HG03103 (cell line): ENCODE measurements around the gene TRIM54.
"Not testable (repeated sequence)": the region's sequence is repeated elsewhere in the genome, so short reads cannot be mapped to it uniquely, and the experiment has no call there.

Source experiments
- ATAC-seq: cut with Tn5 transposase; IDR thresholded peaks from one replicate; pipeline ENCODE4 v1.9.1; 2021; ENCODE audit warnings: low read depth; ENCODE audit not compliant: unreplicated experiment

Gene TRIM54

DNA sequence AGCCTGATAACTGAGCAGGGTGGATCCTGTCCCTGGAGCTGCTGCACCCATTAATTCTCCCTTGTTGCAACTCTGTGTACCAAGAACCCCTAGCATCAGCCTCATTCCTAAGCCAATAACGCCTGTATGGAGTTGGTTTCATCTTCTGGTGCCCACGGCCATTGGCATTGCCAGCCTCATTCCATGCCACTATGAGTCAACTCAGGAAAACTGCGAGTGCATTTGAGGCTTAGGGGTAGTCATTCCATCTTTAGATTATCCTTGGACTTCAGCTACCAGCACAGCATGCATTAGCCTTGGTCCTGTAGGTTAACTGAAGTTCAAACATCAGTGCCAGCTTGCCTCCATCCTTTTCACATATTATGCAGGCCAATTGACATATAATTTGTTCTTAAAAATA, 1.4 kb upstream of the TRIM54 start:
- ATAC-seq: no peak

DNA sequence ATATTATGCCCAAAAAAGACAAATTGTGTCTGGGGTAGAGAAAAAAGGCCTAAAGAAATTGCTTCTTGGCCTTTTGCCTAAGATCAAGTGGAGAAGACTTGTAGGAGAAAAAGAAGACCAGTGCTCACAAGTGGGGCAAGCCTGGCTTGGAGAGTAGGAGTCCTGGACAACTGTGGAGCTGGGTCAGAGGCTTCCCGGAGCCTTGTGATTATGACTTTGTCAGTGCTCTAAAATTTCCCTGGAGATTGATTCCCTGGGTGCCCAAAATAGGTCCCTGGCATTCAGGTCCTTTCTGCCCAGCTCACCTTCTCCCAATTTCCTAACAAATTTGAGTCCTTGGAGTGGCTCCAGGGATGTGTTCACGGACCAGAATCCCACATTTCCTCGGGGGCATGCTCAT, 787 bp upstream of the TRIM54 start:
- ATAC-seq: no peak

DNA sequence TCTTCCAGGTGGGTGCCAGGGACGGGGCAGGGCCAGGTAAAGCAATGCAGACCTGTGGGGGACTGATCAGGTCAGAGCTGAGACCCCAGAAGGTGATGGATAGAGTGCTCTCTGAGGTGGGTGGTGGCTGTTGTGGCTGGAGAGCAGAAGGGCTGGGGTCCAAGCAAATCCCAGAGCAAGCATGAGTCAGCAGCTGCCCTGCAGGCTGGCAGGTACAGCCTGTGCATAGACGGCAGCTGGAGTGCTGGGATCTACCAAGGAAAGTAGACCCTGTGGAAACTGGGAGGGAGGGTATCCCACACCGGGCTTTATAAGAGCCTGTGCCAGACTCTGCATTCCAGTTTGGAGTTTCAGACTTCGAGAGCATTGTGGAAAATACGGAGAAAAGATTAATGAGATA, 663 bp downstream of the TRIM54 start:
- ATAC-seq: no peak

DNA sequence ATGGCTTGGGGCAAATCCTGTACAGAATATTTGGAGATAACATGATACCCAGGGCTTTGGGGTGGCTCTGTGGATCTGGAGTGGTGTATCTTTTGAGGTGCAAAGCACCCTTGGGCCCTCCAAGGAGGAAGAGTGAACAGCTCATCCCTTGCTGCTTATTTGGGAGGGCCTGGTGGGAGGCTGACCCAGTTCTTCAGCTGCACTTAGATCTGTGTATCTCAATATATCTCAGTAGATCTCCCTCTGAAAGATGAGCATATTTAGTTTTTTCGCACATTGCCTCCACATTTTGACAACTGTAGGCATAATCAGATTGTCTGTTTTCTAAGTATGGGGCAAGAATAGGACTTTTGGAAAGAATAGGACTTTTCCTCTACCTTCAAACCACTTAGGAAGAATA, 2.8 kb downstream of the TRIM54 start:
- no peak for ATAC-seq

DNA sequence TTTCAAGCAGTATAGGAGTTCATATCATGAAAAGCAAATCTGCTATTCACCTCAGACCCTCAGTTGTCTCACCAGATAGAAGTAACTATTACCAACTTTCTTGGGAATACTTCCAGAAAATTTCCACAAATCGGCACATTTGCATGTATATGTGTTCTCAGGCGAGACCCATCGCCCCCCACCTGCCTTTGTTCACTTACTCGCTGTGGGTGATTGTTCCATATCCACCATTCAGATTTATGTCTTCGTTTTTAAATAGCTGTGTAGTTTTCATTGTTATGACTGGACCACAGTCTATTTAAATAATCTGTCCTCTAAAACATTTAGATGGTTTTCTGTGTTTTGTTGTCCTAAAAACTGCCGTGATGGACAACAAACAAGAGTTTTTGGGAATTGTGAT, 3.3 kb downstream of the TRIM54 start:
- no peak for ATAC-seq

DNA sequence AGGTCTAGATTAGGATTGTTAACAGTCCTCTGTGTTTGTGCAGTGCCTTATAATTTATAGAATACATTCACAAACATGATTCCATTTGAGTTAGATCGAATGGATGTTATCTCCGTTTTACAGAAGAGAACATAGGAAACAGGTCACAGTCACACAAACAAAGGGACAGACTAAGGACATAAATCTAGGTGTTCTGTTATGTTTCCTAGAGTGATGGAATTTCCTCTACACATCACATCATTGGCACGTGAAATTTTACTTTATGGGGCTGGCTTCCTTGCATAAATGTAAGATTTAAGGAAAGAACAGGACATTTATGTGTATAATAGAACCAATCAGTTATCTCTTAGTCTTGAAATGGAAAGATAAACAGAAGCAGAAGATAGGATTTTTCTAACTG, 6.4 kb downstream of the TRIM54 start:
- no peak for ATAC-seq

DNA sequence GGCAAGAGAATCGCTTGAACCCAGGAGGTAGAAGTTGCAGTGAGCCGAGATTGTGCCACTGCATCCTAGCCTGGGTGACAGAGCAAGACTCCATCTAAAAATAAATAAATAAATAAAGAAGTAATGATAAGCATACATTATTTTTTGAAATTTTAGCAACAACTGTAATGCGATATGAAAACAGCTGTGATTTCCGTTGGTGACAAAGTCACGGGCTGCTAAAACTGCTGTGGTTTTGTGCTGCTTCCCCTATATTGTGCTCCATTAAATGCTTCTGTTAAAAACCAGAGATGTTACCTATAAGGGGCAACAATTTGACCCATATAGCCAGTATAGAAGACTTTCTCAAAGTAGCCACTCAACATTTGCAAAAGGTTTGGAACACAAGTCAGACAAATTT, 8.3 kb downstream of the TRIM54 start:
- ATAC-seq: no peak

DNA sequence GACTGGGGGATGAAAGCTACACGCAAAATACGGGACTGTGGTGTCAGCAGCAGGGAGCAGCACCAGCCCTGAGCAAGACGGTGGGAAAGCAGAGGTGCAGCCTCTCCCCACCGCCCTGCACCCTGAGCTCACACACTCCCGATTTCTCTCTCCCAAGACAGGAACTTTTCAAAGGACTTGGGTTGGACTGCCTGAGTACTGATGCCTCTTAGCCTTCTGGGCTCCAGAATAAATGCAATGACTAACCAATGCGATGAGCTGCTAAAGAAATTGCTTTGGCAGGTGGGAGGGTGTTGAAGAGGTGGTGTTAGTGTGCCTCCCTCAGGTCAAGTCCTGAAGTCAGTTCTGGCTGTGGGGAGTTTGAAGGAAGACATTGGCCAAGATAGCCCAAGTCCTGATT, 9.6 kb downstream of the TRIM54 start:
- ATAC-seq: no peak

DNA sequence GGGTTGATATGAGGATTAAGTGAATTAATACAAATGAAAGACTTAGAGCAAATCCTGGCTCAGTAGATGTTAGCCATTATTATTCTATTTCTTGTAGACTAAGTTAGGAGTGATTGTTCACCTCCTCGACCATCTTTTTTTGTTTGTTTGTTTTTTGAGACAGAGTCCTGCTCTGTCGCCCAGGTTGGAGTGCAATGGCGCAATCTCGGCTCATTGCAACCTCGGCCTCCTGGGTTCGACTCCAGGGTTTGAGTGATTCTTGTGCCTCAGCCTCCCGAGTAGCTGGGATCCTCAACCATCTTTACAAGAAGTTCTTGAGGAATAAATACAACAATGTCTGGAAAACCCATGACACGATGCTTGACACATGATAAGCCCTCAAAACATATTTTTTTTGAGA, 12.7 kb downstream of the TRIM54 start:
- no peak for ATAC-seq

DNA sequence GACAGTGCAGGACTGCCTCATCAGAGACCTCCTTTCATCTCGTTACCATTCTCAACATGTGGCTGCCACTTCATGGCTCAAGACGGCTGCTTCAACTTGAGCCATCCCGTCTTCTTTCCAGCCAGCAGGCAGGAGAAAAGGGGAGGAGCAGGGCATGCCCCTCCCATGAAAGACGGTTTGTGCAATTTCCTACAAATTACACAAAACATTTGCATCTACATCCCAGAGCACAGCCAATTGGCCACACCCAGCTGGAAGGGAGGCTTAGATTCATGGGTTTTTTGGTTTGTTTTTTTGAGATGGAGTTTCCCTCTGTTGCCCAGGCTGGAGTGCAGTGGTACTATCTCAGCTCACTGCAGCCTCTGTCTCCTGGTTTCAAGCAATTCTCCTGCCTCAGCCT, 14.3 kb downstream of the TRIM54 start:
- no peak for ATAC-seq

DNA sequence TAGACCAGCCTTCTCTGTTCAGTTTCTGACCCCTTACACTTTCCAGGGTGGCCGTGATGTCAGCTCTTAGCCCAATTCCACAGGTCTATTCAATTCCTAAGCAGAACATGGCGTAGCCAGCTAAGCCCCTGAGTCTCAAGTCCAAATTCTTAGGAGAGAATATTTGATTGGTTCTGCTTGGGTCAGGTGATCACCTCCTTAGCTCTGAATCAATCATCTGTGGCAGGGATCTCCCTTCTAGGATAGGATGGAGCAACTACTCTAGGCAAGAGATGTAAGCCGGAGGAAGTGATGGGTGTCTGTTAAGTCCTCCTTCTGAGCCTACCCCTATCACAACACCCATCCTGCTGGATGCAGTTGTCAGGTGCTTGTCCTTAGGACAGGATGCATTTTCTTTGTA, 15.0 kb downstream of the TRIM54 start:
- no peak for ATAC-seq

DNA sequence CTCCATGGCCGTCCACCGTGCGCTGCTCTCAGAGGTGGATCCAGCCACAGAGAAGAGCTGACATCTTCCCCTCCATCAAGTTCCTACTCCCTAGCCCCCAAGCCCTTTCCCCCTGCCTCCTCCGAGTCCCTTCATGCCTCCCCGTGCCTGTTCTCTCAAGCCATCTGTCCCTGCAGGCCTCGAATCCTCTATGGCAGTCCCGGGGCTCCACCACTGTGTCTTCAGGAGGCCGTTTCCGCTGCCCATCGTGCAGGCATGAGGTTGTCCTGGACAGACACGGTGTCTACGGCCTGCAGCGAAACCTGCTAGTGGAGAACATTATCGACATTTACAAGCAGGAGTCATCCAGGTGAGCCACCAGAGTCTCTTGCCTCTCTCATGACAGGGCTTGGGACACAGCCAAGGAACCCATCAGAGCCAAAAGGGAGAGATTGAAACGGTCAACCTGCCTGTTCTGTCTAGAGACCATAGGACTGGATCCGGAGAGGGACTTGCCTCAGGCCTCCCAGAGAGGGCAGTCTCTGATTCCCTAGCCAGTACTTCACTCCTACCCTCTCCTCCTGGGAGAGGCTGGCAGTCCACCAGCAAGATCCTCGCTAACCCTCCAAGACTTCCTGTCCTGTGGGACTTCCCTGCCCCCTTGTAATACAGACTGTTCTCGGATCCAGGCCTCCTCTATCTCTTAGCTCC, 16.3 kb downstream of the TRIM54 start:
- no peak for ATAC-seq

DNA sequence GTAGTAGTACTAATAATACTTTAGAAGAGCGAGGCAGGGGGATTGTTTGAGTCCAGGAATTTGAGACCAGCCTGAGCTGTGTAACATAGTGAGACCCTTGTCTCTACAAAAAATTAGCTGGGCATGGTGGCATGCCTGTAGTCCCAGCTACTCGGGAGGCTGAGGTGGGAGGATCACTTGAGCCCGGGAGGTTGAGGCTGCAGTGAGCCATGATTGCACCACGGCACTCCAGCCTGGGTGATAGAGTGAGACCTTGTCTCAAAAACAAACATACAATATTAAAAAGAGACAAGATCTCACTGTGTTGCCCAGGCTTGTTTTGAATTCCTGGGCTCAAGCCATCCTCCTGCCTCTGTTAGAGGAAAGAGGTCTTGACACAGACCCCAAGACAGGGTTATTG, 18.4 kb downstream of the TRIM54 start:
- ATAC-seq: not testable (repeated sequence)

DNA sequence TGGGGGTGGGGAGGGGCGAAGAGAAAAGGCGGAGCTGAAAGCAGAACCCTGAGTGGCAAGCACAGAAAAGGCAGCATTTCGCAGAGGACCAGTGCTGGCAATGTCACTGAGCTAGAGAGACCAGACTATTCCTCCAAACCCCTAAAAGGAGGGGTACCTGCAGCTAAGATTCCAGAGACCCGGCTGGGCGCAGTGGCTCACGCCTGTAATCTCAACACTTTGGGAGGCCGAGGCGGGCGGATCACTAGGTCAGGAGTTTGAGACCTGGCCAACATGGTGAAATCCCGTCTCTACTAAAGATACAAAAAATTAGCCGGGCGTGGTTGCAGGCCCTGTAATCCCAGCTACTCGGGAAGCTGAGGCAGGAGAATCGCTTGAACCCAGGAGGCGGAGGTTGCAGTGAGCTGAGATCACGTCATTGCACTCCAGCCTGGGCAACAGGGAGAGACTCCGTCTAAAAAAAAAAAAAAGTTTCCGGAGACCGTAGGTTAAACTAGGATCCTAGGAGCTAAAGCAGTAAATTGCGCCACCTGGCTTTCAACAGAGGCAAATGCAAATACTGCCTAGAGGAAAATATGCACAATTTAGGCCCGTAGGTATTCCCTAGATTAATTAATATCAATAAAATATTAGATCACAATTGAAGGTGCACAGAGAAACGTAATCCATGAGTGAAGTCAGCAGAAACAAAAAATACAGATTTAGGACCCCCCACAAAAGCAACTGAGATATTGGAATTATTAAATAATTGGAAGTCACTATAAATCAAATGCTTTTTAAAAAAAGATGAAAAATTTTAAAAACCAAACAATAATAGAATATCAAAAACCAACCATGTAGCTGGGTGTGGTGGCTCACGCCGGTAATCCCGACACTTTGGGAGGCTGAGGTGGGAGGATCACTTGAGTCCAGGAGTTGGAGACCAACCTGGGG, 21.1 kb downstream of the TRIM54 start:
- ATAC-seq: no peak

DNA sequence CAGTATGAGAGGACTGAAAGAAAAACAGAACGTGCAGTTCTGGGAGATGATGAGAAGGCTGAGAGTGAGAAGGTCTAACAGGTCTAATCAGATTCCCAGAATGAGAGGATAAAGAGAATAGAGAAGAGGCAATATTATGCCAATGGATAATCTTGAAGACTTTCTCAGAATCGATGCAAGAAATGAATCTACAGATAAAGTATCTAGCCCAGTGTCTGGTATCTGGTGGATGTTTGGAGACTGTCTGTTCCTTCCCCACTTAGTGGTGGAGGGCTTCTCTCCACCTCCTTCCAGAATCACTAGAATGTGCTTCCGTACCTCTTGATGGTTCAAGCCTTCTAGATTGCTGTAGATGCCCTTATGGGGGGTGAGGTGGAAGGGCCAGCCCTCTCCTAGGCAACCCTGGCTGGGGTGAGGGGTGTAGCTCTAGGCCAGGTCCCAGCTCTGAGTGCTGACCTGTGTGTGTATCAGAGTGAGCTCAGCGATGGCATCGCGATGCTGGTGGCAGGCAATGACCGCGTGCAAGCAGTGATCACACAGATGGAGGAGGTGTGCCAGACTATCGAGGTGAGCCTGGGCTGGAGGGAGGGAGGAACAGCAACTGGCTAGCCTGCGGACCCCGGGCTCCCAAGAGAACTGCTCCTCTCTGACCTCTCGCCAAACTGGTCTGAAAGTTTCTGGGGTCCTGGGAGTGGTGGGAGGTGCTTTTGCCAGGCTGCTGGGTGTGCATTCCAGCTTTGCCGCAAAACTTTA, 22.4 kb downstream of the TRIM54 start:
- ATAC-seq: no peak

DNA sequence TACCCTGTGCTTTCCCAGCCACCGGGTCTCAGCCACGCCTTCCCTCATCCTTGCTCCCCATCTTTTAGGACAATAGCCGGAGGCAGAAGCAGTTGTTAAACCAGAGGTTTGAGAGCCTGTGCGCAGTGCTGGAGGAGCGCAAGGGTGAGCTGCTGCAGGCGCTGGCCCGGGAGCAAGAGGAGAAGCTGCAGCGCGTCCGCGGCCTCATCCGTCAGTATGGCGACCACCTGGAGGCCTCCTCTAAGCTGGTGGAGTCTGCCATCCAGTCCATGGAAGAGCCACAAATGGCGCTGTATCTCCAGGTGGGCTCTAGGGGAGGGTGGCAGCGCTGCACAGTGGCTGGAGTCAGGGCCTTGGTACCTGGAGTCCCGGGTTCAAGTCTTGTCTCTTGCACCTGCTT, 23.3 kb downstream of the TRIM54 start:
- ATAC-seq: no peak

DNA sequence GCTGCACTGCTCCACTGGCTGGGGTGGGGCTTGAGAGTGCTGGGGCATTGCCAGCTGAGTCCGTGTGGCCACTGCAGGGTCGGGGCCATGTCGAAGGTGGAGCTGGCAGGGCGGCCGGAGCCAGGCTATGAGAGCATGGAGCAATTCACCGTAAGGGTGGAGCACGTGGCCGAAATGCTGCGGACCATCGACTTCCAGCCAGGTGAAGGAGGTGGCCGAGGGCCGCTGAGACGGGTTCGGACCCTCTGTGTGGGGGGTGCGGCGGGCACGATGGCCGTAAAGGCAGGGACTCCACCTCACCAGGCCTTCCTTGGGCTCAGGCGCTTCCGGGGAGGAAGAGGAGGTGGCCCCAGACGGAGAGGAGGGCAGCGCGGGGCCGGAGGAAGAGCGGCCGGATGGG, 23.9 kb downstream of the TRIM54 start:
- no peak for ATAC-seq

DNA sequence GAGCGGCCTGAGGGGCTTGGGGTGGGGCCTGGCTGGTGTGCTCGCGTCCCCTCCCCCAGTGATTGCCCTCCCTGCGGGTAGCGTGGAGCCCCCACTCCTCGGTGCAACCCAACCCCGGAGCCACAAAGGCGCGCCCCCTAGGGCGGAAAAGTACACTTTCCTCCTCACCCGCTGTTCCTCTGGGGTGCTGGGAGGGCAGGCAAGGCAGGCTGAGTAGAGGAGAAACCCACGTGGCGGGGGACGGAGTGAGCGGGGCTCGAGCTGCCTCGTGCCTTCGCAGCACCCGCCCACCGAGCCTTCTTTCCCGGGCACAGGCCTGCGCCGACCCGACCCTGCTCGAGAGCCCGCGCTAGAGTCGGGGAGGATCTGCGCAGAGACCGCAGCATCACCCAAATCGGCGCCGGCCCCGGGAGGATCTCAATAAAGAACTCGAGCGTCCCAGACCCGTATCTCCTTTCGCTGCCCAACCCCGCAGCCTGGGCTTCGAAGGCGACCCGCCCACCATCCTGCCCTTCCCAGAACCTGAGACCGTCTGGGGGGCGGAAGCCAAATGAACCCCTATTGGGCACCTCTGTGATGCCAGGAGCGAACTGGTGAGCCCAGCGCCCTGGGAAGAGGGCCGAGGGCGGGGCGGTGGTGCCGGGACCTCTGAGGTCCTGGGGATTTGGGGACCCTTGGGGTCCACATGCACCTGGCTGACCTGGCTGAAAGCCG, 24.5 kb downstream of the TRIM54 start:
- no peak for ATAC-seq

DNA sequence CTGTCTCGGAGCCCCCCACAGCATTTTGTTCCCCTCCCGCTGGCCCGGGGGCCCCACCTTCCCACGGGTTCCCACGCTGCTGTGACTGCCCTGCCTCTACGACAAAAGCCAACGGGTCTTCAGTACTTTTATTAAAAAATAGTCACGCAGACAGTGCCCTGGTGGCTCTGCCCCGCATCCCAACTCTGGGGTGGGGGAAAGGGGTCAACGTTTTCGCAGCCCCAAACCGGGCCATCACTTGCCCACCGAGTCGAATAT, 25.0 kb downstream of the TRIM54 start:
- ATAC-seq: no peak

DNA sequence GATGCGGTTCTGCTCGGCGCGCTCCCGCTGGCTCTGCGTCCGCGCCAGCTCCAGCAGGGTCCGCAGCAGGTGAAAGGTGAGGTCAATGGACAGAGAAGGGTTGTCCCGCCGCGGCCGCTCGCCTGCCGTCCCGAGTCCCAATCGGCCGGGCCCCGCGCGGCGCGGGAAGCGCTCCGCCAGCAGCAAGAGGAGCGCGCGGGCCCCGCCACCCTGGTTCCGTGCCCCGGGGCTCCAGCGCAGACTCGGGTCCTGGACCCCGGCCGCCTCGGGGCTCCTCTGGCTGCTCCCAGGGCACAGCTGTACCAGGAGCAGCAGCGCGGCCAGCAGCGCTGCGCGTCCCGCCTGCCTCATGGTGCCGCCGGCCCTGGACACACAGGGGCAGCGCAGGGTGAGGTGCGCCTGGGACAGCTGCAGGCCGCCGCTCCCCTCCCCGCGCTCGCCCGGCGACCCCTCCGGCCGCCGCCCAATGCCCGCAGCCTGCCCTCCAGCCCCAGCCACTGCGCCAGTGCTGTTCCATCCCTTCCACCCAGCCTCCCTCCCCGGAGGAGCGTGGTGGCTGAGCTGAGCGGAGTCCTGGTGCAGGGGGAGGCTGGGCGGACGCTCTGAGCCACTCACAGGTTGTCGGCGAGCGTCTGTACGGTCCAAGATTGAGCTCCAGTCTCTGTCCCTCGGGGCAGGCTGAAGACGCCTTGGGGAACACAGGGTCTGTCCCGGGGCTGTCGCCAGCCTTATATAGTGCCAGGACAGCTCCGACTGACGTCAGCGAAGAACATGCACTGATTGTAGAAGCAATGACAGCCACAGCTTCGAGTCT, 25.5 kb downstream of the TRIM54 start:
- ATAC-seq: no peak
